Measurements from ENCODE around the gene FOXO3. TPM values are rescaled to one million over a fixed set of nuclear protein-coding genes. Genes with fewer than 3 reads are reported as not detected.
"Not testable (repeated sequence)": the region's sequence is repeated elsewhere in the genome, so short reads cannot be mapped to it uniquely, and the experiment has no call there.

FOXO3 gene
- total RNA-seq, 1 donor from 2014 or later, result 40.4 TPM

- no peak for FAIRE-seq
Measured at GRCh38 chr6:108675226-108676200, 114.8 kb downstream of the FOXO3 start.

GRCh38 chr6:108676555-108676954, 115.8 kb downstream of the FOXO3 start:
- FAIRE-seq (no peak), DNase-seq (ENCODE audit: low spot score in 2 of 2) (no peak)

More at GRCh38 chr6:108675226-108676200, 114.8 kb downstream of the FOXO3 start:
- no peak for DNase-seq (ENCODE audit: low spot score in 2 of 2)

- DNase-seq (ENCODE audit: low spot score in 2 of 2) (no peak), FAIRE-seq (no peak)
Measured at GRCh38 chr6:108677357-108677756, 116.6 kb downstream of the FOXO3 start.

- no peak for DNase-seq (ENCODE audit: low spot score in 2 of 2)
- FAIRE-seq, result no peak
Measured at GRCh38 chr6:108677894-108678293, 117.2 kb downstream of the FOXO3 start.

GRCh38 chr6:108680314-108680713, 119.6 kb downstream of the FOXO3 start:
- not testable (repeated sequence) for DNase-seq (ENCODE audit: low spot score in 2 of 2); FAIRE-seq

GRCh38 chr6:108681721-108682120, 121.0 kb downstream of the FOXO3 start:
- FAIRE-seq; DNase-seq (ENCODE audit: low spot score in 2 of 2): not testable (repeated sequence)

GRCh38 chr6:108682383-108683119, 121.8 kb downstream of the FOXO3 start:
- DNase-seq (ENCODE audit: low spot score in 2 of 2); FAIRE-seq: not testable (repeated sequence)

- DNase-seq (ENCODE audit: low spot score in 2 of 2); FAIRE-seq: not testable (repeated sequence)
Measured at GRCh38 chr6:108683976-108684375, 123.3 kb downstream of the FOXO3 start.

GRCh38 chr6:108684771-108685329, 124.1 kb downstream of the FOXO3 start:
- DNase-seq (ENCODE audit: low spot score in 2 of 2) (no peak), FAIRE-seq (no peak)

GRCh38 chr6:108685970-108686369, 125.3 kb downstream of the FOXO3 start:
- DNase-seq (ENCODE audit: low spot score in 2 of 2) (no peak), FAIRE-seq (no peak)

- FAIRE-seq, result no peak
- no peak for DNase-seq (ENCODE audit: low spot score in 2 of 2)
Measured at GRCh38 chr6:108686896-108687295, 126.2 kb downstream of the FOXO3 start.

GRCh38 chr6:108687921-108688320, 127.2 kb downstream of the FOXO3 start:
- no peak for FAIRE-seq
- no peak for DNase-seq (ENCODE audit: low spot score in 2 of 2)

- DNase-seq (ENCODE audit: low spot score in 2 of 2) (peak in 1 of 2 donors; percentile 32), FAIRE-seq (no peak)
Measured at GRCh38 chr6:108689272-108690161, 128.8 kb downstream of the FOXO3 start.

- FAIRE-seq, result no peak
- no peak for DNase-seq (ENCODE audit: low spot score in 2 of 2)
Measured at GRCh38 chr6:108690326-108691049, 129.8 kb downstream of the FOXO3 start.

- no peak for FAIRE-seq
Measured at GRCh38 chr6:108693430-108694154, 132.9 kb downstream of the FOXO3 start.

GRCh38 chr6:108694816-108695215, 134.1 kb downstream of the FOXO3 start:
- DNase-seq (ENCODE audit: low spot score in 2 of 2) (no peak), FAIRE-seq (no peak)

More at GRCh38 chr6:108693430-108694154, 132.9 kb downstream of the FOXO3 start:
- DNase-seq (ENCODE audit: low spot score in 2 of 2), result no peak

- DNase-seq (ENCODE audit: low spot score in 2 of 2) (no peak), FAIRE-seq (no peak)
Measured at GRCh38 chr6:108697561-108698161, 136.9 kb downstream of the FOXO3 start.
